ENCODE results near the gene ZNF263. TPM values are rescaled to one million over a fixed set of nuclear protein-coding genes. Genes with fewer than 3 reads are reported as not detected.
A peak's percentile ranks its signal among the peaks of the same experiment; 100 is the strongest.

The ZNF263 gene
- total RNA-seq, 1 experiment from 2014 or later: 52.2 TPM

DNA sequence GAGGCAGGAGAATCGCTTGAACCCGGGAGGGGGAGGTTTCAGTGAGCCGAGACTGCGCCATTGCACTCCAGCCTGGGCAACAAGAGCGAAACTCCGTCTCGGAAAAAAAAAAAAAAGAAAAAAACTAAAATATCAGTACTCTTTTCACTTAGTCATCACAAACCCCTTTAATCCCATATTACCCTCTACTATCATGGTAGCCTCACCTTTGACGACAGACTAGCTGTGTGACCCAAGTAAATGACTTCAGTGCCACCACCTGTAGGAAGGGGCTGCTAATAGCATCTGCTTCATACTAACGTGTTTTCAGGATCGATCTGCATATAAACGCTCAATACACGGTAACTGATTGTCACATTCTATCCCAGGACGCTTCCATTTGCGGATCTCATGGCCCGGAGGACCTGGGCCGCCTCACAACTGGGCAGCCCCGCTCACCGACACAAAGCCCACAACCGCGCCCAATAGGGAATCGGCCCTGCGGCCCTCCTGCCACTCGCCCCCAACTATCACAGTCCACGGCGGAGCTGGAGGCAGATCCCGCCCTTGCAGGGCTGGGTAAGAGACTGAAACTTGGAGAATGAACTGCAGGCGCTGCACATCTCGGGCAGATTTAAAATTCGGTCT, 1.1 kb upstream of the ZNF263 start:
- H3K36me3 ChIP-seq (ENCODE audit: low read depth, low read length): peaks cover 18% of the 10 kb centered on the region
- H4K20me1 ChIP-seq (ENCODE audit: low read length): 0 out of 2 replicates have a peak, but pooled peaks cover 8% of the 10 kb centered on the region
- POLR2A ChIA-PET (ENCODE audit: unreplicated experiment): no interaction called here
- H3K27ac ChIP-seq (ENCODE audit: low read length): peak overlapping the region; percentile 98
- peak overlapping the region; percentile 97 for H3K9ac ChIP-seq (ENCODE audit: low read length)
- H3K79me2 ChIP-seq (ENCODE audit: low read length): peaks cover 40% of the 10 kb centered on the region
- ATAC-seq (peak; percentile 54), DNase-seq (peak; percentile 47)
- no peaks in the 10 kb centered on the region for H3K27me3 ChIP-seq (ENCODE audit: low read length)
- intact Hi-C loops (cut with micrococcal nuclease): no loop called here
- BruUV-seq (replicated peaks): TSS peak; percentile 67
- H2AFZ ChIP-seq (ENCODE audit: low read length): peak overlapping the region; percentile 92
- H3K4me3 ChIP-seq (ENCODE audit: low read length): peak overlapping the region; percentile 76
- H3F3A ChIP-seq (ENCODE audit: low read length, unreplicated experiment): no peaks in the 10 kb centered on the region
- no peak for TF ChIP-seq EZH2 (IDR thresholded peaks at IDR 0.05; ENCODE audit: low read length, unreplicated experiment)
- no peak for TF ChIP-seq EZH2phosphoT487 (IDR thresholded peaks at IDR 0.05; ENCODE audit: borderline replicate concordance, low read length)
- TF ChIP-seq, protein P1, sequence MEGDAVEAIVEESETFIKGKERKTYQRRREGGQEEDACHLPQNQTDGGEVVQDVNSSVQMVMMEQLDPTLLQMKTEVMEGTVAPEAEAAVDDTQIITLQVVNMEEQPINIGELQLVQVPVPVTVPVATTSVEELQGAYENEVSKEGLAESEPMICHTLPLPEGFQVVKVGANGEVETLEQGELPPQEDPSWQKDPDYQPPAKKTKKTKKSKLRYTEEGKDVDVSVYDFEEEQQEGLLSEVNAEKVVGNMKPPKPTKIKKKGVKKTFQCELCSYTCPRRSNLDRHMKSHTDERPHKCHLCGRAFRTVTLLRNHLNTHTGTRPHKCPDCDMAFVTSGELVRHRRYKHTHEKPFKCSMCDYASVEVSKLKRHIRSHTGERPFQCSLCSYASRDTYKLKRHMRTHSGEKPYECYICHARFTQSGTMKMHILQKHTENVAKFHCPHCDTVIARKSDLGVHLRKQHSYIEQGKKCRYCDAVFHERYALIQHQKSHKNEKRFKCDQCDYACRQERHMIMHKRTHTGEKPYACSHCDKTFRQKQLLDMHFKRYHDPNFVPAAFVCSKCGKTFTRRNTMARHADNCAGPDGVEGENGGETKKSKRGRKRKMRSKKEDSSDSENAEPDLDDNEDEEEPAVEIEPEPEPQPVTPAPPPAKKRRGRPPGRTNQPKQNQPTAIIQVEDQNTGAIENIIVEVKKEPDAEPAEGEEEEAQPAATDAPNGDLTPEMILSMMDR (conservative IDR thresholded peaks at IDR 0.05; ENCODE audit: low read depth, low read length): no peak
- CTCF ChIA-PET: no interaction called here
- no peaks in the 10 kb centered on the region for H3K9me3 ChIP-seq (ENCODE audit: low read length)
- H3K4me1 ChIP-seq (ENCODE audit: insufficient read depth, low read length): peaks cover 6% of the 10 kb centered on the region
- peak overlapping the region; percentile 95 for H3K4me2 ChIP-seq (ENCODE audit: low read length)
- H3K9me2 ChIP-seq (replicated peaks; ENCODE audit: low read length): no peaks in the 10 kb centered on the region

DNA sequence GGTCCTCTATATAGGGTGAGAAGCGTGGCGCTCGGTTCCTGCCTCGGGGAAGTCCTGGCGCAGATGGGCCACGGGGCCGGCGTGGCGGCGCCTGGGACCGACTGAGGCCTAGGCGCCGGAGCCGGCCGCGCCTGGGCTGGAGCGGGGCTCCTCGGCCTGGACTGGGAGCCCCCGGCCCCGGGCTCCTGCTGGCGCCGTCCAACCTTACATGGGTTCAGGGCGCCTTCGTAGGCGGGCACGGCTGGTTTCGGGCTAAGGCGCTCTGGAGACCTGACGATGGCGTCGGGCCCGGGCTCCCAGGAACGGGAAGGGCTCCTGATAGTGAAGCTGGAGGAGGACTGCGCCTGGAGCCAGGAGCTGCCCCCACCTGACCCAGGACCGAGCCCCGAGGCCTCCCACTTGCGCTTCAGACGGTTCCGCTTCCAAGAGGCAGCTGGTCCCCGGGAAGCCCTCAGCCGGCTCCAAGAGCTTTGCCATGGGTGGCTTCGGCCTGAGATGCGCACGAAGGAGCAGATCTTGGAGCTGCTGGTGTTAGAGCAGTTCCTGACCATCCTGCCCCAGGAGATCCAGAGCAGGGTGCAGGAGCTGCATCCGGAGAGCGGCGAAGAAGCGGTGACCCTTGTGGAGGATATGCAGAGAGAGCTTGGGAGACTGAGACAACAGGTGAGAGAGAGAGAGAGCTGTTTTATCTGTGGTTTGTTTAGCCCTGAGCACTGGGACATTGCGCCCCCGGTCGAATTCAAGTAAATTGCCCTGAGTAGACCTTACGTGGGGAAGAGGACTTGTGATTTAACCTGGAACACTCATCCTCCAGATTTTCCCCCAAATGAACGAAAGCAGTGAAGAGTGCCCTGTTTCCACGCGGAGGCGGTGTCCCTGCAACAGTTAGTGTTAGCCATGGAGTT, 504 bp downstream of the ZNF263 start:
- DNase-seq (no peak), ATAC-seq (no peak)
- Histone ChIP-seq H3K27me3 (ENCODE audit: low read length) (no peaks in the 10 kb centered on the region), H3K4me3 (ENCODE audit: low read length) (peak overlapping the region; percentile 76), H3K9me3 (ENCODE audit: low read length) (no peaks in the 10 kb centered on the region), H3K9me2 (replicated peaks; ENCODE audit: low read length) (no peaks in the 10 kb centered on the region), H2AFZ (ENCODE audit: low read length) (peak overlapping the region; percentile 92), H3K4me2 (ENCODE audit: low read length) (peak overlapping the region; percentile 95), H3K27ac (ENCODE audit: low read length) (peak overlapping the region; percentile 98), H4K20me1 (ENCODE audit: low read length) (0 out of 2 replicates have a peak, but pooled peaks cover 8% of the 10 kb centered on the region), H3K36me3 (ENCODE audit: low read depth, low read length) (peaks cover 30% of the 10 kb centered on the region), H3K9ac (ENCODE audit: low read length) (peak overlapping the region; percentile 97), H3K4me1 (ENCODE audit: insufficient read depth, low read length) (peaks cover 6% of the 10 kb centered on the region), H3F3A (ENCODE audit: low read length, unreplicated experiment) (no peaks in the 10 kb centered on the region), H3K79me2 (ENCODE audit: low read length) (peaks cover 50% of the 10 kb centered on the region)
- CTCF ChIA-PET: interaction anchor here (0.6 kb wide), 1 partner anchor 359 kb away, joined by 3 read pairs; no protein-coding TSS in a partner anchor
- TF ChIP-seq EZH2phosphoT487 (IDR thresholded peaks at IDR 0.05; ENCODE audit: borderline replicate concordance, low read length) (no peak), EZH2 (IDR thresholded peaks at IDR 0.05; ENCODE audit: low read length, unreplicated experiment) (no peak)
- TF ChIP-seq, protein P1 (conservative IDR thresholded peaks at IDR 0.05; ENCODE audit: low read depth, low read length): no peak
- POLR2A ChIA-PET (ENCODE audit: unreplicated experiment): interaction anchor here (0.6 kb wide), 1 partner anchor 19 kb away, joined by 6 read pairs; no protein-coding TSS in a partner anchor
- TSS peak; percentile 46 for BruUV-seq (replicated peaks)
- intact Hi-C loops (cut with micrococcal nuclease): loop anchor here (1.0 kb wide), 2 partner anchors 19 to 118 kb away; partner anchors contain the start of genes ZNF174 and ZSCAN32

Measured in PC-3 (cell line).